CD14-positive monocyte (primary cell): ENCODE results near the gene MECR. TPM values are rescaled to one million over a fixed set of nuclear protein-coding genes. Genes with fewer than 3 reads are reported as not detected.

Experiments
- DNase-seq, 3 donors: peaks; one replicate each; pipeline ENCODE4 v3.0.0-alpha.2; 2011 to 2022
- H2AFZ ChIP-seq: 2 replicates; pipeline ENCODE4 v1.6.0; 2012; ENCODE audit warnings: mild to moderate bottlenecking, low read depth, low read length, inconsistent platforms; ENCODE audit not compliant: insufficient read depth, poor library complexity, severe bottlenecking
- H3K27ac ChIP-seq, 2 donors: 1 replicate in 1 of 2; 2 replicates in 1 of 2; pipeline ENCODE4 v1.5.1; 2012 to 2013; ENCODE audit warnings: low read length in 2 of 2, control low read depth in 1 of 2, inconsistent platforms in 1 of 2, low read depth in 1 of 2, mild to moderate bottlenecking in 1 of 2
- H3K27me3 ChIP-seq, 2 donors: one replicate each; pipeline versions ENCODE4 v1.6.0 to v1.6.1; 2011 to 2013; ENCODE audit warnings: low read length in 2 of 2; ENCODE audit not compliant: control insufficient read depth in 2 of 2, insufficient read depth in 2 of 2
- H3K36me3 ChIP-seq, 2 donors: replicated peaks in 1 of 2; 1 replicate in 1 of 2; 2 replicates in 1 of 2; pipeline versions ENCODE4 v1.5.1 to v1.6.1; 2012 to 2013; ENCODE audit warnings: low read length in 2 of 2, control low read depth in 1 of 2, inconsistent platforms in 1 of 2, mild to moderate bottlenecking in 1 of 2; ENCODE audit not compliant: insufficient read depth in 2 of 2, control insufficient read depth in 1 of 2
- H3K4me1 ChIP-seq, 2 donors: 1 replicate in 1 of 2; 2 replicates in 1 of 2; pipeline versions ENCODE4 v1.5.1 to v1.6.1; 2012 to 2013; ENCODE audit warnings: low read length in 2 of 2, control low read depth in 1 of 2, inconsistent platforms in 1 of 2, mild to moderate bottlenecking in 1 of 2, moderate library complexity in 1 of 2; ENCODE audit not compliant: insufficient read depth in 2 of 2, control insufficient read depth in 1 of 2
- H3K4me2 ChIP-seq: replicated peaks from 2 replicates; pipeline ENCODE3; 2012; ENCODE audit warnings: low read length, moderate library complexity, mild to moderate bottlenecking; ENCODE audit not compliant: poor library complexity, severe bottlenecking; ENCODE audit errors: extremely low read depth
- H3K4me3 ChIP-seq, 3 experiments: fragments of 200-600 bp in 1 of 3; sonication (generic) in 1 of 3; replicated peaks in 1 of 3; 1 replicate in 2 of 3; 2 replicates in 1 of 3; pipeline ENCODE4 v1.5.1; 2011 to 2013; ENCODE audit warnings: low read length in 3 of 3, mild to moderate bottlenecking in 3 of 3, control low read depth in 2 of 3, low read depth in 2 of 3, inconsistent platforms in 1 of 3, moderate library complexity in 1 of 3
- H3K79me2 ChIP-seq: 2 replicates; pipeline ENCODE4 v1.6.0; 2012; ENCODE audit warnings: mild to moderate bottlenecking, control low read depth, inconsistent platforms, low read length, moderate library complexity; ENCODE audit not compliant: insufficient read depth
- H3K9ac ChIP-seq: 2 replicates; pipeline ENCODE4 v1.6.0; 2017; ENCODE audit warnings: low read length, mild to moderate bottlenecking; ENCODE audit not compliant: insufficient read depth, poor library complexity, severe bottlenecking
- H3K9me3 ChIP-seq, 2 donors: replicated peaks in 1 of 2; 1 replicate in 1 of 2; 2 replicates in 1 of 2; pipeline versions ENCODE4 v1.5.1 to v1.6.1; 2012 to 2013; ENCODE audit warnings: low read length in 2 of 2, control low read depth in 1 of 2; ENCODE audit not compliant: control insufficient read depth in 1 of 2, insufficient read depth in 1 of 2
- H4K20me1 ChIP-seq: 2 replicates; pipeline ENCODE4 v1.6.0; 2012; ENCODE audit warnings: mild to moderate bottlenecking, low read length, control low read depth, moderate library complexity; ENCODE audit not compliant: insufficient read depth
- H3K27ac Mint-ChIP-seq, 7 donors: one replicate each; pipeline ENCODE4 v1.8.0; 2020; ENCODE audit warnings: mild to moderate bottlenecking in 7 of 7, mixed read lengths in 7 of 7, moderate library complexity in 6 of 7, inconsistent platforms in 2 of 7
- H3K27me3 Mint-ChIP-seq, 3 donors: one replicate each; pipeline ENCODE4 v1.8.0; 2021 to 2022; ENCODE audit warnings: low read depth in 3 of 3, mild to moderate bottlenecking in 3 of 3, mixed read lengths in 3 of 3, moderate library complexity in 3 of 3, inconsistent platforms in 1 of 3
- H3K36me3 Mint-ChIP-seq, 2 donors: one replicate each; pipeline ENCODE4 v1.8.0; 2020; ENCODE audit warnings: mixed read lengths in 2 of 2, inconsistent platforms in 1 of 2, mild to moderate bottlenecking in 1 of 2
- H3K4me1 Mint-ChIP-seq: one replicate; pipeline ENCODE4 v1.8.0; 2020; ENCODE audit warnings: mild to moderate bottlenecking, mixed read lengths
- H3K4me3 Mint-ChIP-seq, 2 donors: one replicate each; pipeline ENCODE4 v1.8.0; 2020; ENCODE audit warnings: mild to moderate bottlenecking in 2 of 2, mixed read lengths in 2 of 2, moderate library complexity in 1 of 2
- H3K9me3 Mint-ChIP-seq, 7 donors: one replicate each; pipeline ENCODE4 v1.8.0; 2020 to 2022; ENCODE audit warnings: mixed read lengths in 7 of 7, mild to moderate bottlenecking in 6 of 7, moderate library complexity in 6 of 7, inconsistent platforms in 2 of 7
- WGBS: methylation state at CpG from one replicate; pipeline ENCODE4 v1.1.5; 2013; ENCODE audit warnings: missing lambda C conversion rate; ENCODE audit not compliant: insufficient coverage; 5-methylcytosine and 5-hydroxymethylcytosine counted together
- intact Hi-C, 2 donors: fragments of 100-400 bp; cut with micrococcal nuclease; formaldehyde crosslinking; loops; one replicate each; pipeline versions ENCODE4 v1.15.0 to v1.15.1; 2023
- polyA plus RNA-seq, 3 donors: library from polyadenylated mRNA; depleted of rRNA in 1 of 3; unstranded in 2 of 3; stranded (reverse) in 1 of 3; fragments of 300-500 nt in 2 of 3; fragments of >200 nt in 1 of 3; fragmentation: Illumina TruSeq in 2 of 3; gene quantifications; 1 replicate in 2 of 3; 2 replicates in 1 of 3; pipeline ENCODE4 v1.2.3, GENCODE V29; 2012 to 2021
- small RNA-seq: library from RNA; depleted of rRNA; stranded (forward); fragments of <200 nt; gene quantifications from one replicate; pipeline ENCODE3, GENCODE V24; 2012; ENCODE audit warnings: low read depth; ENCODE audit not compliant: insufficient read length
- TF ChIP-seq, protein P1 (sequence below): fragments of 200-600 bp; IDR thresholded peaks from one replicate; pipeline ENCODE4 v1.8.0; 2022; ENCODE audit warnings: antibody characterized with exemption, mild to moderate bottlenecking

MECR gene
- polyA plus RNA-seq, 3 donors, result 6.3 to 8.5 (median 7.5) TPM

- H3K4me1 ChIP-seq, result no peaks in the 10 kb centered on the region
- no peak for DNase-seq
- Mint-ChIP-seq H3K27ac (no peak overlapping the region), H3K36me3 (peaks cover 38 to 46% of the 10 kb centered on the region in 2 donors), H3K4me1 (no peaks in the 10 kb centered on the region), H3K4me3 (no peak overlapping the region), H3K27me3 (peaks cover 0 to 3% (median 1%) of the 10 kb centered on the region in 3 donors), H3K9me3 (peaks cover 0 to 12% (median 3%) of the 10 kb centered on the region in 7 donors)
- intact Hi-C loops, result no loop called here
- no peak overlapping the region for H3K27ac ChIP-seq
- peaks cover 32 to 44% of the 10 kb centered on the region in 2 donors for H3K36me3 ChIP-seq
- H3K9ac ChIP-seq, result no peak overlapping the region
- TF ChIP-seq, protein P1, sequence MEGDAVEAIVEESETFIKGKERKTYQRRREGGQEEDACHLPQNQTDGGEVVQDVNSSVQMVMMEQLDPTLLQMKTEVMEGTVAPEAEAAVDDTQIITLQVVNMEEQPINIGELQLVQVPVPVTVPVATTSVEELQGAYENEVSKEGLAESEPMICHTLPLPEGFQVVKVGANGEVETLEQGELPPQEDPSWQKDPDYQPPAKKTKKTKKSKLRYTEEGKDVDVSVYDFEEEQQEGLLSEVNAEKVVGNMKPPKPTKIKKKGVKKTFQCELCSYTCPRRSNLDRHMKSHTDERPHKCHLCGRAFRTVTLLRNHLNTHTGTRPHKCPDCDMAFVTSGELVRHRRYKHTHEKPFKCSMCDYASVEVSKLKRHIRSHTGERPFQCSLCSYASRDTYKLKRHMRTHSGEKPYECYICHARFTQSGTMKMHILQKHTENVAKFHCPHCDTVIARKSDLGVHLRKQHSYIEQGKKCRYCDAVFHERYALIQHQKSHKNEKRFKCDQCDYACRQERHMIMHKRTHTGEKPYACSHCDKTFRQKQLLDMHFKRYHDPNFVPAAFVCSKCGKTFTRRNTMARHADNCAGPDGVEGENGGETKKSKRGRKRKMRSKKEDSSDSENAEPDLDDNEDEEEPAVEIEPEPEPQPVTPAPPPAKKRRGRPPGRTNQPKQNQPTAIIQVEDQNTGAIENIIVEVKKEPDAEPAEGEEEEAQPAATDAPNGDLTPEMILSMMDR, result no peak
- H3K4me2 ChIP-seq, result no peak overlapping the region
- H3K4me3 ChIP-seq, result no peak overlapping the region
- H3K79me2 ChIP-seq, result no peaks in the 10 kb centered on the region
- H4K20me1 ChIP-seq, result peaks cover 20% of the 10 kb centered on the region
- WGBS, result 100% methylated on average over 1 of the region's 2 CpGs
- no peaks in the 10 kb centered on the region for H3K9me3 ChIP-seq
- no peaks in the 10 kb centered on the region for H3K27me3 ChIP-seq
- H2AFZ ChIP-seq, result no peak overlapping the region
These were observed 86.6 kb downstream of the MECR start for GRCh38 chr1:29144178-29144577.

GRCh38 chr1:29142714-29143113 lies 88.0 kb downstream of the MECR start:
- H3K27me3 Mint-ChIP-seq, result peaks cover 1 to 4% (median 4%) of the 10 kb centered on the region in 3 donors

More at GRCh38 chr1:29142714-29143113, 88.0 kb downstream of the MECR start:
- no peak overlapping the region for H3K9ac ChIP-seq
- Mint-ChIP-seq H3K9me3 (peaks cover 0 to 13% (median 3%) of the 10 kb centered on the region in 7 donors), H3K36me3 (peaks cover 23 to 31% of the 10 kb centered on the region in 2 donors), H3K4me1 (no peaks in the 10 kb centered on the region), H3K4me3 (no peak overlapping the region), H3K27ac (no peak overlapping the region)
- H2AFZ ChIP-seq, result no peak overlapping the region
- no peaks in the 10 kb centered on the region for H3K9me3 ChIP-seq
- H3K27me3 ChIP-seq, result no peaks in the 10 kb centered on the region
- no peak overlapping the region for H3K4me3 ChIP-seq
- peaks cover 12% of the 10 kb centered on the region for H4K20me1 ChIP-seq
- H3K4me1 ChIP-seq, result no peaks in the 10 kb centered on the region
- intact Hi-C loops, result no loop called here
- H3K79me2 ChIP-seq, result no peaks in the 10 kb centered on the region
- no peak overlapping the region for H3K27ac ChIP-seq
- TF ChIP-seq, protein P1, result no peak
- no CpG with 5 or more reads among the region's 2 CpGs for WGBS
- DNase-seq, result no peak
- peaks cover 18 to 29% of the 10 kb centered on the region in 2 donors for H3K36me3 ChIP-seq
- H3K4me2 ChIP-seq, result no peak overlapping the region

Small RNA genes within 50 kb of the gene (small RNA-seq; reads per million reads assigned to genes)
- gene RF02271, result not detected

Other genes starting within 250 kb of the MECR start
- gene TMEM200B, start 107.0 kb downstream of the MECR start, polyA plus RNA-seq, result not detected
- gene SRSF4, start 49.0 kb downstream of the MECR start, polyA plus RNA-seq, result 10 to 100 TPM; 38.4 to 66.8 (median 55.5) TPM
- gene PTPRU, start 5.6 kb upstream of the MECR start, polyA plus RNA-seq, result 1 to 10 TPM in 1 of 3 donors, under 1 TPM in 1, not detected in 1; 0.42 to 1.4 TPM